ENCODE measurements around the gene LY86. TPM values are rescaled to one million over a fixed set of nuclear protein-coding genes. Genes with fewer than 3 reads are reported as not detected.

Gene LY86
- total and polyA plus RNA-seq, 2 of the 13 experiments (the other 11 are each of a cell fraction or from before 2014, with no cell fraction given) = not detected

DNA sequence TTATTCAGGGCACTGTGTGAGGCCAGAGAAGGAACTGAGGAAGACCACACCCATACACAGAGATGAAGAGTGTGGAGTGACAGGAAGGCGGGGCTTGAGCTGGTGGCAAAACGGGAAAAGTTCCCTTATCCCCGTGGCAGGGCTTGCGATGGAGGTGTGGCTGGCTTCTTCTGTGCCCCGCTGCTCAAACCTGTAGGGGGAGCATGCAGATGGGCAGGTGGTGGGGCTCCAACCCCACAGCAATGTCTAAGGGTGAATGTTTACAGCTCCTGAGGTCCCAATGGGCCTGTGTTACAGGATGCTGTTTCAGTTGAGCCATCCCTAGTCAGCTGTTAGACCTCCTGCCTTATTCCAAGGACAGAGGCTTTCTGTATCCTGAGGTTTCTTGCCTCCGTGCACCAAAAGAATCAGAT, 105.9 kb downstream of the LY86 start (continued):
- TF ChIP-seq, protein P1, sequence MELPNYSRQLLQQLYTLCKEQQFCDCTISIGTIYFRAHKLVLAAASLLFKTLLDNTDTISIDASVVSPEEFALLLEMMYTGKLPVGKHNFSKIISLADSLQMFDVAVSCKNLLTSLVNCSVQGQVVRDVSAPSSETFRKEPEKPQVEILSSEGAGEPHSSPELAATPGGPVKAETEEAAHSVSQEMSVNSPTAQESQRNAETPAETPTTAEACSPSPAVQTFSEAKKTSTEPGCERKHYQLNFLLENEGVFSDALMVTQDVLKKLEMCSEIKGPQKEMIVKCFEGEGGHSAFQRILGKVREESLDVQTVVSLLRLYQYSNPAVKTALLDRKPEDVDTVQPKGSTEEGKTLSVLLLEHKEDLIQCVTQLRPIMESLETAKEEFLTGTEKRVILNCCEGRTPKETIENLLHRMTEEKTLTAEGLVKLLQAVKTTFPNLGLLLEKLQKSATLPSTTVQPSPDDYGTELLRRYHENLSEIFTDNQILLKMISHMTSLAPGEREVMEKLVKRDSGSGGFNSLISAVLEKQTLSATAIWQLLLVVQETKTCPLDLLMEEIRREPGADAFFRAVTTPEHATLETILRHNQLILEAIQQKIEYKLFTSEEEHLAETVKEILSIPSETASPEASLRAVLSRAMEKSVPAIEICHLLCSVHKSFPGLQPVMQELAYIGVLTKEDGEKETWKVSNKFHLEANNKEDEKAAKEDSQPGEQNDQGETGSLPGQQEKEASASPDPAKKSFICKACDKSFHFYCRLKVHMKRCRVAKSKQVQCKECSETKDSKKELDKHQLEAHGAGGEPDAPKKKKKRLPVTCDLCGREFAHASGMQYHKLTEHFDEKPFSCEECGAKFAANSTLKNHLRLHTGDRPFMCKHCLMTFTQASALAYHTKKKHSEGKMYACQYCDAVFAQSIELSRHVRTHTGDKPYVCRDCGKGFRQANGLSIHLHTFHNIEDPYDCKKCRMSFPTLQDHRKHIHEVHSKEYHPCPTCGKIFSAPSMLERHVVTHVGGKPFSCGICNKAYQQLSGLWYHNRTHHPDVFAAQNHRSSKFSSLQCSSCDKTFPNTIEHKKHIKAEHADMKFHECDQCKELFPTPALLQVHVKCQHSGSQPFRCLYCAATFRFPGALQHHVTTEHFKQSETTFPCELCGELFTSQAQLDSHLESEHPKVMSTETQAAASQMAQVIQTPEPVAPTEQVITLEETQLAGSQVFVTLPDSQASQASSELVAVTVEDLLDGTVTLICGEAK (IDR thresholded peaks at IDR 0.05) = no peak
- TF ChIP-seq, protein P1 (CRISPR knock-in tag; IDR thresholded peaks at IDR 0.05) = no peak
